ENCODE results near the gene CCDC190. TPM values are rescaled to one million over a fixed set of nuclear protein-coding genes. Genes with fewer than 3 reads are reported as not detected.

Gene CCDC190
- total RNA-seq, 4 donors from 2014 or later, result 1.5 to 4.8 (median 2.3) TPM

- H3K9me3 ChIP-seq, result no peaks in the 10 kb centered on the region
- no peak for TF ChIP-seq CTCF (IDR thresholded peaks at IDR 0.05)
- TF ChIP-seq POLR2A (IDR thresholded peaks at IDR 0.05), result no peak
- no peaks in the 10 kb centered on the region for H3K36me3 ChIP-seq
- H3K27ac ChIP-seq, result no peak overlapping the region
- intact Hi-C loops (cut with DNase I), result no loop called here
- H3K4me3 ChIP-seq, result no peak overlapping the region
- no peaks in the 10 kb centered on the region for H3K27me3 ChIP-seq
- WGBS, 2 donors, result 71 to 92% methylated on average over 1 of the region's 1 CpG
- DNase-seq, result no peak
- H3K4me1 ChIP-seq, result peaks cover 0 to 37% (median 0%) of the 10 kb centered on the region in 3 donors
Measured at GRCh38 chr1:162901243-162901642, 40.3 kb upstream of the CCDC190 start.

DNA sequence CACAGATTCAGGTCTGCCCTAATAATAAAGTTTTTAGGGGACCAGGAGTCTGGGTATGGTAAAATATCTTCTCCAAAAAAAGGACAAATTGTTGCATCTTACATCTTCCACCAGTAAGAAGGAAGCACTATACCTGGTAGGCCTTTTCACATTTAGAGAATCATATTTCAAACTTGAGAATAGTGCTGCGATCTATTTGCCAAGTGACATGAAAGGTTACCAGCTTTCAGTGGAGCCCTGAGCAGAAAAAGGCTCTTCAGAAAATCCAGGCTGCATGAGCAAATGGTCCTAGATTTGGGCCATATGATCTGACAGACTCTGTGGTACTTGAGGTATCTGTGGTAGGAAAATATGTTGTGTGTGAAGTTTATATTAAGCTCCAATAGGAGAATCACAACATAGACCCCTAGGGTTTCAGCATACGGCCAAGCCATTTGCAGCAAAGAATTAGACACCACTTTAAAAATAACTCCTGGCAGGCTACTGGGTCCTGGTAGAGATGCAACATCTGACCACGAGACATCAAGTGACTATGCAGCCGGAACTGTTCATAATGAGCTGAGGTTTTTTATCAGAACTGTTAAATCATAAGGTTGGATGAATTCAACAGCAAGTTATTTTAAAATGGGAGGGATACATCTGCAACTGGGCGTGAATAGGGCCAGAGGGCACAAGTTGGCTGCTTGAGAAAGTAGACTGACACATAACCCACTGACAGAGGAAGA lies 38.6 kb upstream of the CCDC190 start:
- no peaks in the 10 kb centered on the region for H3K9me3 ChIP-seq
- intact Hi-C loops (cut with DNase I), result no loop called here
- H3K27ac ChIP-seq, result no peak overlapping the region
- no peak for TF ChIP-seq CTCF (IDR thresholded peaks at IDR 0.05)
- TF ChIP-seq POLR2A (IDR thresholded peaks at IDR 0.05), result no peak
- H3K27me3 ChIP-seq, result no peaks in the 10 kb centered on the region
- DNase-seq, result no peak
- peaks cover 0 to 21% (median 0%) of the 10 kb centered on the region in 3 donors for H3K4me1 ChIP-seq
- H3K36me3 ChIP-seq, result no peaks in the 10 kb centered on the region
- 47 to 50% methylated on average over 5 of the region's 5 CpGs for WGBS, 2 donors
- H3K4me3 ChIP-seq, result no peak overlapping the region

DNA sequence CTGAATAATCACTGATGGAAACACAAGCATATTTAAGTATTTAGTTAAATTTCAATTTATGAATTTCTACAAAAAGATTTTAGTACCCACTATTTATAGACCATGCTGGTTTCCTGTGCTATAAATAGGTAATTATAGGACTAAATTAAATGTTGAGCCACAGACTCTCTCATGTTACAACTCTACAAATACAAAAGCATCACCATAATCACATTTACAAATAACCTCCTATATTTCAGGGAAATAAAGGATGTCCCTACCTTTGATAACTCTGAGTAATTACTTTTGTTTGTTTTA lies 32.6 kb upstream of the CCDC190 start:
- H3K9me3 ChIP-seq, result no peaks in the 10 kb centered on the region
- TF ChIP-seq CTCF (IDR thresholded peaks at IDR 0.05) (no peak), POLR2A (IDR thresholded peaks at IDR 0.05) (no peak)
- intact Hi-C loops (cut with DNase I), result no loop called here
- no peaks in the 10 kb centered on the region for H3K27me3 ChIP-seq
- no peak for DNase-seq
- peaks cover 0 to 9% (median 0%) of the 10 kb centered on the region in 3 donors for H3K4me1 ChIP-seq
- H3K4me3 ChIP-seq, result no peak overlapping the region
- no peaks in the 10 kb centered on the region for H3K36me3 ChIP-seq
- no peak overlapping the region for H3K27ac ChIP-seq

DNA sequence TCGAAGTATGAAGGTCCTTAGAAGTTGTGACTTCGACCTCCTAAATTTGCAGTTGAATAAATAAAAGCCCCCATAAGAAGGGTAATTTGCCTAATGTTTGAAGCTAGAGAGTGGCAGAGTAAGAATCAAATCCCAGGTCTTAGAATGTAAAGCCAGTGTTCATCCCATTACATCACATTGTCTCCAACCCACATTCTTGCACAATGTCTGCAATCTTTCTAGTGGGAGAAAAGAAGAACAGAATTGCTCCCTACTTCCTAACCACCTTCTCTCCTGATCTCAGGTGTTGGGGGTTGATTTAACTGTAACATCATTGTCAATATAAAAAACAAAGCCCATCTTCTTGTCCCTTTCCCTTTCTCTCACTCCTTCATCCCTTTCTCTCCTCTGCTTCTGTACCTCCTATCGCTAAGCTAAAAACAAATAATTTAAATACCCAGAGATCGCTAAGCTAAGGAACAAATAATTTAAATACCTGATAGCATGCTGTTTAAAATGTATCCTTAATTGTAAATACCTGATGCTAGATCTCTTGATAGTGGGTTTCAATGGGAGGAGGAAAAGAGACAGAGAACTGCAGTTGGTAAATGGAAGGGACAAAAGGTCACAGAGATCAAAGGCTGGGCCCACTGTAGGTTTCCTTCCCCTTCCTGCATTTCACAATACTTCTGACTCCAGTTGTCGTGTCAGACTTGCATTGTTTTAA lies 32.1 kb upstream of the CCDC190 start:
- WGBS, 2 donors, result 53 to 64% methylated on average over 5 of the region's 5 CpGs
- no peak for DNase-seq

More for the DNA sequence above, 32.1 kb upstream of the CCDC190 start:
- Histone ChIP-seq H3K27ac (no peak overlapping the region), H3K36me3 (no peaks in the 10 kb centered on the region), H3K4me3 (no peak overlapping the region), H3K4me1 (peaks cover 0 to 9% (median 0%) of the 10 kb centered on the region in 3 donors), H3K27me3 (no peaks in the 10 kb centered on the region), H3K9me3 (no peaks in the 10 kb centered on the region)
- TF ChIP-seq CTCF (IDR thresholded peaks at IDR 0.05) (no peak), POLR2A (IDR thresholded peaks at IDR 0.05) (no peak)
- intact Hi-C loops (cut with DNase I), result no loop called here

Measured in esophagus squamous epithelium (tissue), 5 donors.